ENCODE results near the gene ITCH.
"Not testable (repeated sequence)": the region's sequence is repeated elsewhere in the genome, so short reads cannot be mapped to it uniquely, and the experiment has no call there.

GRCh38 chr20:34425032-34425690, 62.1 kb downstream of the ITCH start:
- TF ChIP-seq POLR2AphosphoS5, CTCF, POLR2A (IDR thresholded peaks at IDR 0.05): not testable (repeated sequence)

All from sigmoid colon (tissue), 4 donors.